IMR-90 (cell line): ENCODE measurements around the gene DRAXIN. TPM values are rescaled to one million over a fixed set of nuclear protein-coding genes. Genes with fewer than 3 reads are reported as not detected.
A peak's percentile ranks its signal among the peaks of the same experiment; 100 is the strongest.

ENCODE experiments used
- ATAC-seq: fragments of 200-7000 bp; cut with Tn5 transposase; 2 replicates; pipeline ENCODE4 v1.9.1; 2020; ENCODE audit warnings: low read depth, mild to moderate bottlenecking, moderate library complexity
- BruUV-seq: library from RNA; stranded (reverse); fragments of 400-500 nt; replicated peaks from 2 replicates; lab custom pipeline; 2021; lab: Mats Ljungman, UMichigan
- CTCF ChIA-PET: fragments of 300-600 bp; formaldehyde crosslinking; extraction: SDS; loops from one replicate; lab custom pipeline; 2021; ENCODE audit warnings: antibody characterized with exemption; lab: Yijun Ruan, JAX
- POLR2A ChIA-PET: fragments of 300-600 bp; sonication (Branson Sonifier 250); formaldehyde crosslinking; loops from one replicate; lab custom pipeline; 2022; ENCODE audit warnings: antibody characterized with exemption; ENCODE audit not compliant: unreplicated experiment; lab: Charles Lee
- DNase-seq: peaks from one replicate; pipeline ENCODE4 v3.0.0; 2013
- H2AFZ ChIP-seq: replicated peaks from 2 replicates; pipeline ENCODE3; 2013; ENCODE audit warnings: low read length, mild to moderate bottlenecking; ENCODE audit not compliant: poor library complexity
- H2AK5ac ChIP-seq: 2 replicates; pipeline ENCODE4 v1.6.1; 2013; ENCODE audit warnings: low read depth, low read length, inconsistent platforms
- H2AK9ac ChIP-seq: replicated peaks from 2 replicates; pipeline ENCODE3; 2013; ENCODE audit warnings: mild to moderate bottlenecking, low read depth, low read length, moderate library complexity; ENCODE audit not compliant: poor library complexity
- H2BK120ac ChIP-seq: 2 replicates; pipeline ENCODE4 v1.6.1; 2013; ENCODE audit warnings: low read depth, low read length, inconsistent platforms
- H2BK15ac ChIP-seq: 3 replicates; pipeline ENCODE4 v1.6.1; 2013; ENCODE audit warnings: low read depth, low read length, inconsistent platforms
- H2BK20ac ChIP-seq: 2 replicates; pipeline ENCODE4 v1.6.1; 2013; ENCODE audit warnings: low read depth, mild to moderate bottlenecking, inconsistent platforms, low read length, moderate library complexity
- H2BK5ac ChIP-seq: 2 replicates; pipeline ENCODE4 v1.6.1; 2013; ENCODE audit warnings: mild to moderate bottlenecking, low read depth, low read length, inconsistent platforms; ENCODE audit not compliant: poor library complexity, severe bottlenecking
- H3K14ac ChIP-seq: replicated peaks from 2 replicates; pipeline ENCODE4 v1.6.1; 2013; ENCODE audit warnings: low read depth, low read length, inconsistent platforms
- H3K18ac ChIP-seq: 2 replicates; pipeline ENCODE4 v1.6.1; 2013; ENCODE audit warnings: low read depth, low read length, control low read depth
- H3K23ac ChIP-seq: 2 replicates; pipeline ENCODE4 v1.6.1; 2013; ENCODE audit warnings: low read depth, low read length, inconsistent platforms
- H3K27ac ChIP-seq: 2 replicates; pipeline ENCODE4 v1.5.1; 2013; ENCODE audit warnings: mild to moderate bottlenecking, control low read depth, low read length; ENCODE audit not compliant: insufficient read depth
- H3K27me3 ChIP-seq: 2 replicates; pipeline ENCODE4 v1.6.1; 2013; ENCODE audit warnings: low read length; ENCODE audit not compliant: control insufficient read depth, insufficient read depth
- H3K36me3 ChIP-seq: 2 replicates; pipeline ENCODE4 v1.6.1; 2013; ENCODE audit warnings: low read length, mixed read lengths; ENCODE audit not compliant: control insufficient read depth, insufficient read depth
- H3K4ac ChIP-seq: 2 replicates; pipeline ENCODE4 v1.6.1; 2013; ENCODE audit warnings: low read depth, low read length, inconsistent platforms
- H3K4me1 ChIP-seq: 2 replicates; pipeline ENCODE4 v1.6.1; 2013; ENCODE audit warnings: low read length, mixed read lengths; ENCODE audit not compliant: control insufficient read depth, insufficient read depth
- H3K4me2 ChIP-seq: 2 replicates; pipeline ENCODE4 v1.6.1; 2013; ENCODE audit warnings: low read depth, mild to moderate bottlenecking, control low read depth, low read length, moderate library complexity
- H3K4me3 ChIP-seq: 2 replicates; pipeline ENCODE4 v1.5.1; 2013; ENCODE audit warnings: low read depth, mild to moderate bottlenecking, control low read depth, low read length, moderate library complexity; ENCODE audit not compliant: insufficient read depth
- H3K56ac ChIP-seq: 2 replicates; pipeline ENCODE4 v1.6.1; 2013; ENCODE audit warnings: low read length, inconsistent platforms; ENCODE audit not compliant: insufficient read depth; ENCODE audit errors: extremely low read depth
- H3K79me1 ChIP-seq, 2 experiments: 2 replicates each; pipeline ENCODE4 v1.6.1; 2013; ENCODE audit warnings: low read length in 2 of 2, inconsistent platforms in 1 of 2, low read depth in 1 of 2
- H3K9ac ChIP-seq: 2 replicates; pipeline ENCODE4 v1.6.1; 2013; ENCODE audit warnings: low read depth, low read length, control low read depth
- H3K9me1 ChIP-seq: 2 replicates; pipeline ENCODE4 v1.6.1; 2013; ENCODE audit warnings: low read length, inconsistent platforms; ENCODE audit not compliant: insufficient read depth
- H3K9me3 ChIP-seq: 2 replicates; pipeline ENCODE4 v1.6.1; 2013; ENCODE audit warnings: low read length; ENCODE audit not compliant: control insufficient read depth, insufficient read depth
- H4K20me1 ChIP-seq: 2 replicates; pipeline ENCODE4 v1.6.1; 2013; ENCODE audit warnings: low read length, inconsistent platforms; ENCODE audit not compliant: insufficient read depth
- H4K5ac ChIP-seq: 2 replicates; pipeline ENCODE4 v1.6.1; 2013; ENCODE audit warnings: mild to moderate bottlenecking, low read depth, low read length, control low read depth
- H4K8ac ChIP-seq, 2 experiments: 2 replicates each; pipeline ENCODE4 v1.6.1; 2013; ENCODE audit warnings: low read depth in 2 of 2, low read length in 2 of 2, control low read depth in 1 of 2, inconsistent platforms in 1 of 2
- H4K91ac ChIP-seq: 2 replicates; pipeline ENCODE4 v1.6.1; 2013; ENCODE audit warnings: low read depth, low read length, inconsistent platforms; ENCODE audit not compliant: insufficient read depth
- BHLHE40 ChIP-seq: fragments of 150-350 bp; IDR thresholded peaks from 2 replicates; pipeline ENCODE4 v1.6.1; 2016; ENCODE audit warnings: mild to moderate bottlenecking, low read depth, low read length
- CEBPB ChIP-seq: IDR thresholded peaks from 2 replicates; pipeline ENCODE4 v1.6.1; 2012; ENCODE audit warnings: low read depth, low read length, improper control_type of control experiment
- CHD1 ChIP-seq: IDR thresholded peaks from 2 replicates; pipeline ENCODE4 v1.6.1; 2012; ENCODE audit warnings: low read depth, low read length, improper control_type of control experiment
- CTCF ChIP-seq: conservative IDR thresholded peaks from 2 replicates; pipeline ENCODE4 v1.5.1; 2012; ENCODE audit warnings: mild to moderate bottlenecking, low read depth, low read length, improper control_type of control experiment
- ELK1 ChIP-seq: fragments of 150-350 bp; IDR thresholded peaks from 2 replicates; pipeline ENCODE4 v1.6.1; 2016; ENCODE audit warnings: low read depth, mild to moderate bottlenecking, low read length, moderate library complexity, borderline replicate concordance
- FOS ChIP-seq: fragments of 150-350 bp; IDR thresholded peaks from 2 replicates; pipeline ENCODE4 v1.6.1; 2016; ENCODE audit warnings: low read depth, low read length
- MAZ ChIP-seq: IDR thresholded peaks from 2 replicates; pipeline ENCODE4 v1.6.1; 2012; ENCODE audit warnings: low read depth, mild to moderate bottlenecking, low read length, improper control_type of control experiment, moderate library complexity, borderline replicate concordance
- MXI1 ChIP-seq: IDR thresholded peaks from 2 replicates; pipeline ENCODE4 v1.6.1; 2012; ENCODE audit warnings: low read depth, mild to moderate bottlenecking, low read length, moderate library complexity, borderline replicate concordance
- NFE2L2 ChIP-seq: fragments of 150-350 bp; IDR thresholded peaks from 2 replicates; pipeline ENCODE4 v1.6.1; 2016; ENCODE audit warnings: low read depth, mild to moderate bottlenecking, low read length
- POLR2A ChIP-seq: IDR thresholded peaks from 2 replicates; pipeline ENCODE4 v1.6.1; 2012; ENCODE audit warnings: mild to moderate bottlenecking, low read depth, low read length
- RAD21 ChIP-seq: IDR thresholded peaks from 2 replicates; pipeline ENCODE4 v1.6.1; 2012; ENCODE audit warnings: low read length, improper control_type of control experiment
- RCOR1 ChIP-seq: IDR thresholded peaks from 2 replicates; pipeline ENCODE4 v1.6.1; 2012; ENCODE audit warnings: mild to moderate bottlenecking, low read length, improper control_type of control experiment; ENCODE audit not compliant: insufficient replicate concordance
- RFX5 ChIP-seq: IDR thresholded peaks from 2 replicates; pipeline ENCODE4 v1.8.0; 2012; ENCODE audit warnings: low read depth, mild to moderate bottlenecking, low read length, moderate library complexity
- SMC3 ChIP-seq: fragments of 150-350 bp; IDR thresholded peaks from 2 replicates; pipeline ENCODE4 v1.6.1; 2016; ENCODE audit warnings: low read depth, mild to moderate bottlenecking, antibody characterized with exemption, low read length, moderate library complexity
- WGBS, 2 experiments: methylation state at CpG; one replicate each; pipeline versions ENCODE4 v1.1.5 to v1.1.7; 2013; ENCODE audit warnings: missing lambda C conversion rate in 2 of 2; ENCODE audit not compliant: insufficient read length in 1 of 2; ENCODE audit errors: extremely low coverage in 2 of 2; 5-methylcytosine and 5-hydroxymethylcytosine counted together
- dilution Hi-C: fragments of 300-500 bp; cut with HindIII; formaldehyde crosslinking; loops from one replicate; pipeline ENCODE4 v1.14.3; 2018; ENCODE audit warnings: low sequenced_read_pairs; ENCODE audit not compliant: unreplicated experiment
- in situ Hi-C: fragments of 300-500 bp; cut with MboI; formaldehyde crosslinking; loops from 3 replicates; pipeline ENCODE4 v1.14.3; 2019; ENCODE audit warnings: low sequenced_read_pairs, inconsistent platforms, mixed read lengths
- intact Hi-C: fragments of 100-400 bp; cut with micrococcal nuclease; formaldehyde crosslinking; loops from 2 replicates; pipeline ENCODE4 v1.10.0; 2022
- polyA plus RNA-seq, 3 experiments: library from polyadenylated mRNA; depleted of rRNA; stranded (reverse); fragments of >200 nt; gene quantifications; 2 replicates each; pipeline ENCODE4 v1.2.3, GENCODE V29; 2012; ENCODE audit warnings: low replicate concordance in 1 of 3
- total RNA-seq: library from RNA; depleted of rRNA; stranded (reverse); fragments of >200 nt; gene quantifications from 2 replicates; pipeline ENCODE4 v1.2.3, GENCODE V29; 2012
- TF ChIP-seq, protein P1 (sequence below): fragments of 150-350 bp; IDR thresholded peaks from 2 replicates; pipeline ENCODE4 v1.6.1; 2017; ENCODE audit warnings: mild to moderate bottlenecking, antibody characterized with exemption, low read length, low read depth

Gene DRAXIN
- total and polyA plus RNA-seq, 2 of the 4 experiments (the other 2 are of a cell fraction): under 0.01 to 0.02 TPM

DNA sequence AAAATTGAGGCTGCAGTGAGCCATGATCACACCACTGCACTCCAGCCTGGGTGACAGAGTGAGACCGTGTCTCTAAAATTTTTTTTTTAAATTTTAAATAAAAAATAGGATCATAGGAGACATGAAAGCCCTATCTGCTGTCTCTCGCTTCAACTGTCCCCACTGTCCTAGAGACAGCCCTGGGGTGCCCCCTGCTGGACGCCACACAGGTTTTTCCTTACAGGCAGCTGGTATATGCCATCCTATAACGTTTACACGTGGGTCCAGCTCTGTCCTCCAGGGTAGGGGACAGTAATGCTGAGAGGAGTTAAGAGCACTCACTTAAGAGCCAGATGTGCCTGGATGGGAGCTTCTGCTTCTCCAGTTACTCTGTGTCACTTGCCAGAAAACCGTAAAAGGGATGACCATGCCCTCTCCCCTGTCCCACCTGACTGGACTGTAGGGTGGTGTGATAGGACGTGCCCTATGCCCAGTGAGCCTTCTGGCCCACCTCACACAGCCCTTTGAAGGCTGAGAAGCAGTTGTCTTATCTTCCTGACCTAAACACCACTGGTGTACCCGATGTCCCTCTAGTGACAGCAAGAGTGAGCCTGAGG, 45.7 kb upstream of the DRAXIN start:
- H3K9me3 ChIP-seq: no peaks in the 10 kb centered on the region
- no peaks in the 10 kb centered on the region for H3K79me1 ChIP-seq
- H2AK5ac ChIP-seq: no peak overlapping the region
- dilution Hi-C loops (no loop called here), in situ Hi-C loops (loop anchor here (10.0 kb wide), 1 partner anchor 611 kb away; no protein-coding TSS in a partner anchor), intact Hi-C loops (loop anchor here (1.0 kb wide), 1 partner anchor 608 kb away; no protein-coding TSS in a partner anchor)
- no peaks in the 10 kb centered on the region; the same call in 1 of the 2 replicates for H4K20me1 ChIP-seq
- H4K91ac ChIP-seq: no peak overlapping the region
- H2BK20ac ChIP-seq: no peak overlapping the region
- peaks cover 19% of the 10 kb centered on the region for H3K27me3 ChIP-seq
- H2AK9ac ChIP-seq: peak overlapping the region; percentile 8
- H2BK120ac ChIP-seq: no peak overlapping the region
- no peak overlapping the region for H3K27ac ChIP-seq
- no peak overlapping the region for H2BK5ac ChIP-seq
- H3K4me2 ChIP-seq: no peak overlapping the region
- peak; percentile 74 for ATAC-seq
- H3K18ac ChIP-seq: no peak overlapping the region
- H3K9ac ChIP-seq: no peak overlapping the region
- H3K9me1 ChIP-seq: no peaks in the 10 kb centered on the region
- ChIA-PET CTCF (interaction anchor here (0.6 to 1.3 kb wide), 11 partner anchors 9 to 608 kb away, joined by 3 to 11 read pairs (median 3); partner anchors contain the start of genes FBXO2, FBXO44 and UBIAD1), POLR2A (no interaction called here)
- no peak overlapping the region for H4K8ac ChIP-seq
- peak; percentile 60 for DNase-seq
- no peak overlapping the region for H3K4me3 ChIP-seq
- no peak overlapping the region for H3K14ac ChIP-seq
- BruUV-seq: no TSS peak
- H3K56ac ChIP-seq: no peak overlapping the region
- H3K36me3 ChIP-seq: no peaks in the 10 kb centered on the region
- no peak overlapping the region for H2BK15ac ChIP-seq
- H4K5ac ChIP-seq: no peak overlapping the region
- TF ChIP-seq BHLHE40 (no peak), CEBPB (no peak), RCOR1 (no peak), CTCF (peak; percentile 74), ELK1 (no peak), MAZ (no peak), NFE2L2 (no peak), RAD21 (peak; percentile 73), SMC3 (peak; percentile 59), RFX5 (no peak), POLR2A (no peak), FOS (no peak), MXI1 (no peak), CHD1 (no peak)
- TF ChIP-seq, protein P1, sequence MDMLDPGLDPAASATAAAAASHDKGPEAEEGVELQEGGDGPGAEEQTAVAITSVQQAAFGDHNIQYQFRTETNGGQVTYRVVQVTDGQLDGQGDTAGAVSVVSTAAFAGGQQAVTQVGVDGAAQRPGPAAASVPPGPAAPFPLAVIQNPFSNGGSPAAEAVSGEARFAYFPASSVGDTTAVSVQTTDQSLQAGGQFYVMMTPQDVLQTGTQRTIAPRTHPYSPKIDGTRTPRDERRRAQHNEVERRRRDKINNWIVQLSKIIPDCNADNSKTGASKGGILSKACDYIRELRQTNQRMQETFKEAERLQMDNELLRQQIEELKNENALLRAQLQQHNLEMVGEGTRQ: no peak
- H3K4me1 ChIP-seq: no peaks in the 10 kb centered on the region; the same call in 1 of the 2 replicates
- H2AFZ ChIP-seq: peak overlapping the region; percentile 51
- WGBS, 2 experiments: no CpG with 5 or more reads among the region's 8 CpGs
- H3K23ac ChIP-seq: no peak overlapping the region
- H3K4ac ChIP-seq: no peak overlapping the region
